Measurements from ENCODE around the gene TMEM132C.

The TMEM132C gene

DNA sequence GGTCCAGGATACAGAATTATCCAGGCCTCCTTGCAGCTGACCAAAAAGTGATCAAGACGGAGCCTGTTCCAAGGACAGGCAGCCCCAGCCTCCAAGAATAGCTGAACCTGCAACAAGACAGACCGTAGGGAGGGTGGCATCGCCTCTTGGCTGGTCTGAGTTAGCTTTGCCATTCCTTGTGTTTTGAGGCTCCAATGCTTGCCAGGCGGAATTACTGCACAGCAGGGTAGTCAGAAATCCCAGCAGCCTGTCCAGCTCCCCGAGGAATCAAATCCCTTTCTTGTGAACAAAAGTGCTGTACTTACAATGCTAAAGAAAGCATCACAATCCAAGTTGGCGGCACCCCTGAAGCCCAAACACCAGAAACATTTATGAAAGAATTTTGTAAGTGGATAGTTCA lies 246.9 kb downstream of the TMEM132C start:
- CTCF ChIA-PET = no interaction called here

DNA sequence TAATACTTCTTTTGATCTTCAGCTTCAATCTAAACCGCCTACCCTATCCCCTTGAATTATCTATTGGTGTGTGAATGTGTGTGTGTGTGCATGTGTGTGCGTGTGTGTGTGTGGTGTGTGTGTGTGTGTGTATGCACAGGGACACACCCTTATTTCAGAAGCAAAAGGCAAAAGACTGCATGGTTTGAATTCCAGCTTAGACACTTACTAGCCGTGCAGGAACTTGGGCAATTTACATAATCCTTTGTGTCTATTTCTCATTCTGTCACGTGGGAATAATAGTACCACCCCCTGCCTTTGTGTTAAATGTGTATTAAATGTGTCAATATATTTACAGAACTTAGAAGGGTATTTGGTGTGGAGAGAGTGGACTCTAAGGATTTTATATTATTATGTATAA lies 251.7 kb downstream of the TMEM132C start:
- H3K9me3 ChIP-seq (ENCODE audit: control insufficient read depth, insufficient read depth, low read depth, low read length) = no peaks in the 10 kb centered on the region

More for the DNA sequence above, 246.9 kb downstream of the TMEM132C start:
- TF ChIP-seq, protein P1, sequence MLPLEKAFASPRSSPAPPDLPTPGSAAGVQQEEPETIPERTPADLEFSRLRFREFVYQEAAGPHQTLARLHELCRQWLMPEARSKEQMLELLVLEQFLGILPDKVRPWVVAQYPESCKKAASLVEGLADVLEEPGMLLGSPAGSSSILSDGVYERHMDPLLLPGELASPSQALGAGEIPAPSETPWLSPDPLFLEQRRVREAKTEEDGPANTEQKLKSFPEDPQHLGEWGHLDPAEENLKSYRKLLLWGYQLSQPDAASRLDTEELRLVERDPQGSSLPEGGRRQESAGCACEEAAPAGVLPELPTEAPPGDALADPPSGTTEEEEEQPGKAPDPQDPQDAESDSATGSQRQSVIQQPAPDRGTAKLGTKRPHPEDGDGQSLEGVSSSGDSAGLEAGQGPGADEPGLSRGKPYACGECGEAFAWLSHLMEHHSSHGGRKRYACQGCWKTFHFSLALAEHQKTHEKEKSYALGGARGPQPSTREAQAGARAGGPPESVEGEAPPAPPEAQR (tag by site-specific recombination; IDR thresholded peaks at IDR 0.05) = no peak
- TF ChIP-seq ZNF629 (tag by site-specific recombination; IDR thresholded peaks at IDR 0.05) (no peak), ZXDB (tag by site-specific recombination; IDR thresholded peaks at IDR 0.05) (no peak), ZNF558 (tag by site-specific recombination; IDR thresholded peaks at IDR 0.05) (no peak), SP3 (tag by site-specific recombination; IDR thresholded peaks at IDR 0.05) (no peak), KLF10 (tag by site-specific recombination; IDR thresholded peaks at IDR 0.05) (no peak), YY2 (tag by site-specific recombination; IDR thresholded peaks at IDR 0.05) (no peak), ZNF626 (tag by site-specific recombination; IDR thresholded peaks at IDR 0.05) (no peak), ZNF830 (tag by site-specific recombination; IDR thresholded peaks at IDR 0.05; ENCODE audit: low read depth) (no peak), GLI4 (tag by site-specific recombination; IDR thresholded peaks at IDR 0.05) (no peak), SP2 (tag by site-specific recombination; IDR thresholded peaks at IDR 0.05) (no peak), ZNF555 (tag by site-specific recombination; conservative IDR thresholded peaks at IDR 0.05) (no peak)
- TF ChIP-seq, protein P2, sequence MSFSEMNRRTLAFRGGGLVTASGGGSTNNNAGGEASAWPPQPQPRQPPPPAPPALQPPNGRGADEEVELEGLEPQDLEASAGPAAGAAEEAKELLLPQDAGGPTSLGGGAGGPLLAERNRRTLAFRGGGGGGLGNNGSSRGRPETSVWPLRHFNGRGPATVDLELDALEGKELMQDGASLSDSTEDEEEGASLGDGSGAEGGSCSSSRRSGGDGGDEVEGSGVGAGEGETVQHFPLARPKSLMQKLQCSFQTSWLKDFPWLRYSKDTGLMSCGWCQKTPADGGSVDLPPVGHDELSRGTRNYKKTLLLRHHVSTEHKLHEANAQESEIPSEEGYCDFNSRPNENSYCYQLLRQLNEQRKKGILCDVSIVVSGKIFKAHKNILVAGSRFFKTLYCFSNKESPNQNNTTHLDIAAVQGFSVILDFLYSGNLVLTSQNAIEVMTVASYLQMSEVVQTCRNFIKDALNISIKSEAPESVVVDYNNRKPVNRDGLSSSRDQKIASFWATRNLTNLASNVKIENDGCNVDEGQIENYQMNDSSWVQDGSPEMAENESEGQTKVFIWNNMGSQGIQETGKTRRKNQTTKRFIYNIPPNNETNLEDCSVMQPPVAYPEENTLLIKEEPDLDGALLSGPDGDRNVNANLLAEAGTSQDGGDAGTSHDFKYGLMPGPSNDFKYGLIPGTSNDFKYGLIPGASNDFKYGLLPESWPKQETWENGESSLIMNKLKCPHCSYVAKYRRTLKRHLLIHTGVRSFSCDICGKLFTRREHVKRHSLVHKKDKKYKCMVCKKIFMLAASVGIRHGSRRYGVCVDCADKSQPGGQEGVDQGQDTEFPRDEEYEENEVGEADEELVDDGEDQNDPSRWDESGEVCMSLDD (tag by site-specific recombination; IDR thresholded peaks at IDR 0.05) = no peak
- TF ChIP-seq, protein P3, sequence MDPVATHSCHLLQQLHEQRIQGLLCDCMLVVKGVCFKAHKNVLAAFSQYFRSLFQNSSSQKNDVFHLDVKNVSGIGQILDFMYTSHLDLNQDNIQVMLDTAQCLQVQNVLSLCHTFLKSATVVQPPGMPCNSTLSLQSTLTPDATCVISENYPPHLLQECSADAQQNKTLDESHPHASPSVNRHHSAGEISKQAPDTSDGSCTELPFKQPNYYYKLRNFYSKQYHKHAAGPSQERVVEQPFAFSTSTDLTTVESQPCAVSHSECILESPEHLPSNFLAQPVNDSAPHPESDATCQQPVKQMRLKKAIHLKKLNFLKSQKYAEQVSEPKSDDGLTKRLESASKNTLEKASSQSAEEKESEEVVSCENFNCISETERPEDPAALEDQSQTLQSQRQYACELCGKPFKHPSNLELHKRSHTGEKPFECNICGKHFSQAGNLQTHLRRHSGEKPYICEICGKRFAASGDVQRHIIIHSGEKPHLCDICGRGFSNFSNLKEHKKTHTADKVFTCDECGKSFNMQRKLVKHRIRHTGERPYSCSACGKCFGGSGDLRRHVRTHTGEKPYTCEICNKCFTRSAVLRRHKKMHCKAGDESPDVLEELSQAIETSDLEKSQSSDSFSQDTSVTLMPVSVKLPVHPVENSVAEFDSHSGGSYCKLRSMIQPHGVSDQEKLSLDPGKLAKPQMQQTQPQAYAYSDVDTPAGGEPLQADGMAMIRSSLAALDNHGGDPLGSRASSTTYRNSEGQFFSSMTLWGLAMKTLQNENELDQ (tag by site-specific recombination; IDR thresholded peaks at IDR 0.05; ENCODE audit: low read depth) = no peak
- H3K9me3 ChIP-seq (ENCODE audit: control insufficient read depth, insufficient read depth, low read depth, low read length) = no peaks in the 10 kb centered on the region
- H3K4me3 ChIP-seq (ENCODE audit: low read depth, low read length) = no peak overlapping the region
- no peaks in the 10 kb centered on the region for H3K36me3 ChIP-seq (ENCODE audit: control insufficient read depth in 2 of 2, insufficient read depth in 1 of 2, low read length in 2 of 2)
- no peaks in the 10 kb centered on the region for H3K4me1 ChIP-seq (ENCODE audit: control insufficient read depth, insufficient read depth, low read length)
- no peak overlapping the region for H3K27ac ChIP-seq (ENCODE audit: extremely low read depth, low read depth, low read length)
- POLR2A ChIA-PET = no interaction called here

More for the DNA sequence above, 251.7 kb downstream of the TMEM132C start:
- Histone ChIP-seq H3K27ac (ENCODE audit: extremely low read depth, low read depth, low read length) (no peak overlapping the region), H3K4me3 (ENCODE audit: low read depth, low read length) (no peak overlapping the region), H3K4me1 (ENCODE audit: control insufficient read depth, insufficient read depth, low read length) (no peaks in the 10 kb centered on the region), H3K36me3 (ENCODE audit: control insufficient read depth in 2 of 2, insufficient read depth in 1 of 2, low read length in 2 of 2) (no peaks in the 10 kb centered on the region)
- TF ChIP-seq MEIS1 (CRISPR knock-in tag; IDR thresholded peaks at IDR 0.05; ENCODE audit: borderline replicate concordance) (no peak), ZBTB1 (tag by site-specific recombination; IDR thresholded peaks at IDR 0.05) (no peak), ZBTB17 (tag by site-specific recombination; IDR thresholded peaks at IDR 0.05) (no peak)
- TF ChIP-seq, protein P4, sequence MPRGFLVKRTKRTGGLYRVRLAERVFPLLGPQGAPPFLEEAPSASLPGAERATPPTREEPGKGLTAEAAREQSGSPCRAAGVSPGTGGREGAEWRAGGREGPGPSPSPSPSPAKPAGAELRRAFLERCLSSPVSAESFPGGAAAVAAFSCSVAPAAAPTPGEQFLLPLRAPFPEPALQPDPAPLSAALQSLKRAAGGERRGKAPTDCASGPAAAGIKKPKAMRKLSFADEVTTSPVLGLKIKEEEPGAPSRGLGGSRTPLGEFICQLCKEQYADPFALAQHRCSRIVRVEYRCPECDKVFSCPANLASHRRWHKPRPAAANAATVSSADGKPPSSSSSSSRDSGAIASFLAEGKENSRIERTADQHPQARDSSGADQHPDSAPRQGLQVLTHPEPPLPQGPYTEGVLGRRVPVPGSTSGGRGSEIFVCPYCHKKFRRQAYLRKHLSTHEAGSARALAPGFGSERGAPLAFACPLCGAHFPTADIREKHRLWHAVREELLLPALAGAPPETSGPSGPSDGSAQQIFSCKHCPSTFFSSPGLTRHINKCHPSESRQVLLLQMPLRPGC (tag by site-specific recombination; IDR thresholded peaks at IDR 0.05) = no peak
- POLR2A ChIA-PET = no interaction called here
- CTCF ChIA-PET = interaction anchor here (0.6 kb wide), 1 partner anchor 198 kb away, joined by 3 read pairs; no protein-coding TSS in a partner anchor

Data from HEK293 (cell line).